Caco-2 (cell line): ENCODE results near the gene AK3. TPM values are rescaled to one million over a fixed set of nuclear protein-coding genes. Genes with fewer than 3 reads are reported as not detected.

Source experiments
- total RNA-seq: library from RNA; stranded (reverse); gene quantifications from 2 replicates; pipeline ENCODE4 v1.2.3, GENCODE V29; 2022

AK3 gene
- total RNA-seq, 1 experiment from 2014 or later: 32.0 TPM

Other genes starting within 250 kb of the AK3 start
- 6.7 and 7.2 TPM in 2 replicates for gene PLPP6, start 78.9 kb downstream of the AK3 start, total RNA-seq
- 1.4 and 2.4 TPM in 2 replicates for gene SPATA6L, start 74.7 kb downstream of the AK3 start, total RNA-seq
- 8.7 and 9.3 TPM in 2 replicates for gene CDC37L1, start 61.6 kb downstream of the AK3 start, total RNA-seq
- 15.1 and 15.7 TPM in 2 replicates for gene RCL1, start 51.7 kb upstream of the AK3 start, total RNA-seq
- 0.86 and 1.4 TPM in 2 replicates for gene JAK2, start 244.1 kb upstream of the AK3 start, total RNA-seq